22Rv1 (cell line): ENCODE measurements around the gene RRP15.

Experiments
- H3K27ac ChIP-seq: fragments of 450-650 bp; 2 replicates; pipeline ENCODE4 v1.5.1; 2017
- CTCF ChIP-seq: fragments of 450-650 bp; IDR thresholded peaks from 2 replicates; pipeline ENCODE4 v1.5.1; 2017; ENCODE audit warnings: mild to moderate bottlenecking
- ZFX ChIP-seq: fragments of 450-650 bp; IDR thresholded peaks from 2 replicates; pipeline ENCODE4 v1.6.1; 2017; ENCODE audit warnings: antibody characterized with exemption, borderline replicate concordance

The RRP15 gene

GRCh38 chr1:218352075-218352438, 67.0 kb downstream of the RRP15 start:
- H3K27ac ChIP-seq = no peak overlapping the region
- TF ChIP-seq ZFX (no peak), CTCF (no peak)

- TF ChIP-seq CTCF (no peak), ZFX (no peak)
- no peak overlapping the region for H3K27ac ChIP-seq
Measured at GRCh38 chr1:218353656-218354055, 68.6 kb downstream of the RRP15 start.

- H3K27ac ChIP-seq = no peak overlapping the region
- TF ChIP-seq ZFX (no peak), CTCF (no peak)
Measured at GRCh38 chr1:218355278-218355677, 70.2 kb downstream of the RRP15 start.

- no peak overlapping the region for H3K27ac ChIP-seq
- TF ChIP-seq CTCF (no peak), ZFX (no peak)
Measured at GRCh38 chr1:218357211-218357892, 72.3 kb downstream of the RRP15 start.

- TF ChIP-seq CTCF (no peak), ZFX (no peak)
- no peak overlapping the region for H3K27ac ChIP-seq
Measured at GRCh38 chr1:218357893-218358232, 72.8 kb downstream of the RRP15 start.

- TF ChIP-seq ZFX (no peak), CTCF (peak; percentile 16; the same call in 1 of the 2 replicates)
- no peak overlapping the region for H3K27ac ChIP-seq
Measured at GRCh38 chr1:218361298-218362065, 76.4 kb downstream of the RRP15 start.

GRCh38 chr1:218362418-218363076, 77.5 kb downstream of the RRP15 start:
- no peak overlapping the region for H3K27ac ChIP-seq
- TF ChIP-seq ZFX = no peak
- TF ChIP-seq CTCF = no peak
